ENCODE measurements around the gene MTHFD1L. TPM values are rescaled to one million over a fixed set of nuclear protein-coding genes. Genes with fewer than 3 reads are reported as not detected.

MTHFD1L gene
- total RNA-seq, 1 donor from 2014 or later: 32.5 TPM

GRCh38 chr6:150908901-150909300 lies 43.4 kb downstream of the MTHFD1L start:
- Histone ChIP-seq H2AFZ (replicated peaks) (no peak overlapping the region), H3K27me3 (no peaks in the 10 kb centered on the region), H3F3A (ENCODE audit: low read depth) (no peaks in the 10 kb centered on the region), H3K27ac (no peak overlapping the region), H3K9me3 (ENCODE audit: low read depth) (no peaks in the 10 kb centered on the region), H3K36me3 (no peaks in the 10 kb centered on the region), H3K9ac (no peak overlapping the region), H3K4me3 (no peak overlapping the region), H3K79me2 (ENCODE audit: low read depth) (no peaks in the 10 kb centered on the region), H4K20me1 (ENCODE audit: low read depth) (no peaks in the 10 kb centered on the region), H3K4me1 (no peaks in the 10 kb centered on the region), H3K4me2 (no peak overlapping the region)
- no peak overlapping the region for H3K27ac Mint-ChIP-seq
- DNase-seq (ENCODE audit: low spot score): no peak
- peaks cover 26% of the 10 kb centered on the region for H3K36me3 Mint-ChIP-seq
- no peak overlapping the region for H3K4me3 Mint-ChIP-seq
- peaks cover 2% of the 10 kb centered on the region for H3K27me3 Mint-ChIP-seq (ENCODE audit: insufficient read depth, low read depth)
- no peaks in the 10 kb centered on the region for H3K9me3 Mint-ChIP-seq
- peaks cover 3% of the 10 kb centered on the region for H3K4me1 Mint-ChIP-seq
- no peak for TF ChIP-seq CTCF (IDR thresholded peaks at IDR 0.05)
- no peak for TF ChIP-seq EZH2phosphoT487 (IDR thresholded peaks at IDR 0.05)
- no peak for TF ChIP-seq EZH2 (IDR thresholded peaks at IDR 0.05)

DNA sequence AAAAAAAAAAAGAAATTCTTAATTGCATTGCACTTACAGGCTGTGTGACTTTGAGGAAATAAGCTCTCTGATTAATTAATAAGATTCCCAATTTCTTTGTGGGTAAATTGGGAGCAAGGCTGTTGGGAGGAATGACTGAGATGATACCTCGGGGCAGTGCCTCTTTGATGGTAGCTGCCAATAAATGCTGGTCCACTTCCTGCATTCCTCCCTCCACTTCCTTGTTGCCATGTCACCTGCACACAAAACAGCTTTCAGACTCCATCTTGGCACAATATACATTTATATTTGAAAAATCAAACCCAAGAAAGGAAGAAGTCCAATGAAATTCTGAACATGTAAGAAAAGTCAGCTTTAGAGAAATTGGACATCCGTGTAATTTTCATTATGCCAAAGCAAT lies 45.1 kb downstream of the MTHFD1L start:
- no peak overlapping the region for H3K4me2 ChIP-seq
- H3K27ac ChIP-seq: no peak overlapping the region
- H3K27me3 ChIP-seq: no peaks in the 10 kb centered on the region
- no peaks in the 10 kb centered on the region for H3K79me2 ChIP-seq (ENCODE audit: low read depth)
- H3K36me3 ChIP-seq: no peaks in the 10 kb centered on the region
- Mint-ChIP-seq H3K36me3 (peaks cover 23% of the 10 kb centered on the region), H3K4me1 (no peaks in the 10 kb centered on the region), H3K27me3 (ENCODE audit: insufficient read depth, low read depth) (peaks cover 2% of the 10 kb centered on the region), H3K27ac (no peak overlapping the region), H3K4me3 (no peak overlapping the region), H3K9me3 (no peaks in the 10 kb centered on the region)
- no peak overlapping the region for H3K9ac ChIP-seq
- no peaks in the 10 kb centered on the region for H3F3A ChIP-seq (ENCODE audit: low read depth)
- no peaks in the 10 kb centered on the region for H4K20me1 ChIP-seq (ENCODE audit: low read depth)
- no peak for DNase-seq (ENCODE audit: low spot score)
- H3K4me1 ChIP-seq: no peaks in the 10 kb centered on the region
- H3K4me3 ChIP-seq: no peak overlapping the region
- H3K9me3 ChIP-seq (ENCODE audit: low read depth): no peaks in the 10 kb centered on the region
- no peak overlapping the region for H2AFZ ChIP-seq (replicated peaks)
- no peak for TF ChIP-seq CTCF (IDR thresholded peaks at IDR 0.05)
- no peak for TF ChIP-seq EZH2phosphoT487 (IDR thresholded peaks at IDR 0.05)
- no peak for TF ChIP-seq EZH2 (IDR thresholded peaks at IDR 0.05)

GRCh38 chr6:150914372-150914771 lies 48.9 kb downstream of the MTHFD1L start:
- no peak overlapping the region for H3K27ac Mint-ChIP-seq
- H3K4me3 ChIP-seq: no peak overlapping the region
- peaks cover 20% of the 10 kb centered on the region for H3K36me3 Mint-ChIP-seq
- H3K4me2 ChIP-seq: no peak overlapping the region
- no peaks in the 10 kb centered on the region for H3K9me3 ChIP-seq (ENCODE audit: low read depth)
- no peaks in the 10 kb centered on the region for H3K27me3 Mint-ChIP-seq (ENCODE audit: insufficient read depth, low read depth)
- DNase-seq (ENCODE audit: low spot score): no peak
- H2AFZ ChIP-seq (replicated peaks): no peak overlapping the region
- no peaks in the 10 kb centered on the region for H3K9me3 Mint-ChIP-seq
- no peak overlapping the region for H3K27ac ChIP-seq
- H3K27me3 ChIP-seq: no peaks in the 10 kb centered on the region
- H3K4me1 Mint-ChIP-seq: no peaks in the 10 kb centered on the region
- H3K9ac ChIP-seq: no peak overlapping the region
- no peak overlapping the region for H3K4me3 Mint-ChIP-seq
- no peaks in the 10 kb centered on the region for H3F3A ChIP-seq (ENCODE audit: low read depth)
- TF ChIP-seq EZH2phosphoT487 (IDR thresholded peaks at IDR 0.05): no peak
- no peak for TF ChIP-seq CTCF (IDR thresholded peaks at IDR 0.05)
- no peak for TF ChIP-seq EZH2 (IDR thresholded peaks at IDR 0.05)
- H3K79me2 ChIP-seq (ENCODE audit: low read depth): no peaks in the 10 kb centered on the region
- H3K4me1 ChIP-seq: no peaks in the 10 kb centered on the region
- no peaks in the 10 kb centered on the region for H3K36me3 ChIP-seq
- no peaks in the 10 kb centered on the region for H4K20me1 ChIP-seq (ENCODE audit: low read depth)
